Measurements from ENCODE around the gene EIF4EBP3.
A peak's percentile ranks its signal among the peaks of the same experiment; 100 is the strongest.

EIF4EBP3 gene

DNA sequence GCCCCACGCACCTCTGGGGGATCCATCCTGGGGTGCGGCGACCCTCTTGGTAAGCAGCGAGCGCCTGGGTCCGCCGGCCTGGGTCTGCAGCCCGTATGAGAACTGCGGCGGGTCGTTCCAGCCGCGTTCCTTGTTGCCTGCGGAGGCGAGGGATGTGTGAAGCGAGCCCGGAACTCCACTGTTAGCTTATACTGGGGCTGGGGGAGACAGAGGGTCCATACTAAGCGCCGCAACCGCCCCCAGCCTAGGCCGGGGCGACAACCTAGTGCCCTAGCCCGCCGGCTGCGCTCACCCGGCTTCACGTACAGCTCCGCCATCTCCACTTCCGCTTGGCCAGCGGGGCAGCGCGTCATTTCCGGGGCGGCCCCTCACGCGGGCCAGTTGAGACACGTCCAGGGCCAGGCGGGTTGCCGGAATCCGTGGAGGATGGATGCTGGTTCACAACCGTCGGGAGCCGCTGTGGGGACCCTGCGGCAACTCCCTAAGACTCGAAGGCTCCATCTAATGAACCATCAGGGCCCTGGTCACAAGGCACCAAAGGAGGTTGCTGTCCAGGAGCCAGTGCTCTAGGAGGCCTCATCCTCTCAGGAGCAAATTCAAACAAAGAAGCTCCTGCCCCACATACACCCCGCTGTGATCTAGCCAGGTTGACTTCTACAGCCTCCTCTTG is 9.8 kb downstream of the EIF4EBP3 start, which contains the start of gene SRA1:
SRA1 (minus strand) TSS at position 338 of the 670 bp plus-strand sequence; CDS start at position 317, 21 bp downstream.
- DNase-seq = peak; percentile 84

DNA sequence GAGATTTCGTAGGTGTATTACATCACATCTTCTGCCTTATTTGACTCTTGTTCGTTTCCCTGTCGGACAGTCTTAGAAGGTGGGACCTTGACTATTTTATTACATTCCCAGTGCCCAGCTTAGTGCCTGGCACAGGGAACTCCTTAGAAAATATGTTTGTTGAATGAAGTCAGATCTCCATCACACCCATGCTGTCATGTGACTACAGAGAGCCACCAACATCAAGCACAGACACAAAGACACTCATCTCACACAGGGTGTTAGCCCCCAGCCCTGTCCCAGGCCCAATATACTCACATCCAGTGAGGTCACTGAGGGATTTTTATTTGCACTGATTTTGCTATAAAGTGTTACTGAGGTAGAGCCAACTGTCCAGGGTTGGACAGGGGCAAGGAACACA is 10.5 kb downstream of the EIF4EBP3 start:
- no peak for DNase-seq

GRCh38 chr5:140558542-140558941 is 11.1 kb downstream of the EIF4EBP3 start:
- DNase-seq = no peak

- no peak for DNase-seq
Observed at GRCh38 chr5:140560227-140560626, 12.8 kb downstream of the EIF4EBP3 start.

DNA sequence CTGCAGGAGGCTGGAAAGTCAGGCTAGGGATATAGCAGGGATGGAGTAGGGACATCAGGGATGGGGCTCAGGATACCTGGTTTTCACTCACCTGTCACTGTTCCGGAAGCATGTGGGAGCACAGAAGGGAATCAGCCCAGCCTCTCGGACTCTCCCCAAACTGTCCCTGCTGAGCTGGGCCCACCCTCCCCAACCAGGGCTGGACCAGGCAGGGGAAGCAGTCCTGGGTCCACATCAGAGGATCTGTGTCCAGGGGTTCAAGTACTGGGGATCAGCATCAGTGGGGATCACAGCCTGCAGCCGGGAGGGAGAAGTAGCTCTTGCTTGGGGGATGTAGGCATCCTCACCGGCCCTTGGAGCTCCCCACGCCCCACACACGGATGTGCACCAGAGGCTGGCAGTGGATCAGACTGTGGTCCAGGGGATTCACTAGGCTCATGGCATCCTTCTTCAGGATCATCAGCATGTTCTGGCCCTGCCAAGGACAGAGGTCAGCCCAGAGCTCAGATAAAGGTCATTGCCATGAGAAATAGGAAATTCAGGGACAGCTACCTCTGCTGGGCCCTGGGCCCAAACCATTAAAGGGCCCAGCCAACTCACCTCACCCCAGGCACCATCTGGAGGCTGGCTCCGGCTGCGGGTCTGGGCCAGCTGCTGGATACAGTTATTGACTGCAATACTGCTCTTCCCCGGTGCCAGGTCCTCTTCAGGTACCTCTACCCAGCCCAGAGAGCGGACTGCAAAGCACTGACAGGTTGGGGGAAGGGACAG is 14.5 kb downstream of the EIF4EBP3 start:
- DNase-seq = no peak

DNA sequence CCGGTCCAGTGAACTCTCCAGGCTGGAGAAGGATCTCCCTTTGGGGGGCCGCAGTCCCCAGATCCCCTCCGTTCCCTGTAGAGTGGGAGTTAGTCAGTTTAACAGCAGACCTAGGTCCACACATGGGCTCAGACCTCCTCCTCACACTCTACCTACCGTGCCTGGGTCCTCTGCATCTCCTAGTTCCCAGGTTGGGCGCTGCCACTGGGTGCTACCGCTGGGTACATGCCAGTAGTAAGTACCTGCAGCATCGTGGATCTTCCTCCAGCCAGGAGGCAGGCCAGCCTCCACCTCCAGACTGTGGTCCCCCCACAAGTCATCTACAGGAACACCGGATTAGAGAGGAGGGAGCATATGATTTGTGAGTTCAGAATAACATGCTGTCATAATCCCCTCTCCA is 16.1 kb downstream of the EIF4EBP3 start:
- no peak for DNase-seq

DNA sequence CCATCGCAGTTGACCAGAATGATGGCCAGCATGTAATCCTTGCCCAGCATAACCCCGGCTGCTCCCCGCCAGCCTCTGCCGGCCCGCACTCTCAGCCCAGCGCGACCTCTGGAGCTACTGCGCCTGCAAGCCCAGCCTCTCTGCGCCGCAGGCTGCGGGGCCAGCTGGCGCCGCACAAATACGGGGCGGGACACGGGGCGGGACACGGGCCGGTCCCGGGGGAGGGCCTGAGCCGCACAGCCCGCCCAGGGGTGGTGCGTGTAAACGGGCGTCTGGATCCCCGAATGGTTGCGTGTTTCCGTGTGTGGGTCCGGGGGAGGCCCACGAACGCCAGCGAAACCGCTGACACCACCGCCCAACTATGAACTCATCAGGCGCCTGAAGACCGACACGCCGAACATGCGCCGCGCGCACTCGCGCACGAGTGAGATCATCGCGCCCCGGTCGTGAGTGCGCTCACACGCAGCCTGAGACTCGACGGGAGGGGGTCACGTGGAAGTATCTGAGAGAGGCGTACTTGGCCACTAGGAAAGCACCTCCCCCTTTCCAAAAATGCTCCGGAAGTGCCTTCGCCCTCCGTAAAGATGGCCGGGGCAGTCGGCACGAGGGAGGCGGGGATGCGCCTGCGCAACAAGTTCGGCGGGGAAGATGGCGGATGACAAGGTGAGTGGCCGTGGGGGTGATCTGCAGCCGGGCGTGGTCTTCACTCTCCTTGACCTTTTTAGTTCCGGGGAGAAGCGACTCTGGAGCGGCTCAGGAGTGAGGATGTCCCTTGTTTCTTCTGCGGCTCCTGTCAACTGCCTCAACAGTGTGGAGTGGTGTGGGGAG is 16.9 kb downstream of the EIF4EBP3 start, which contains the start of the genes APBB3 and SLC35A4:
APBB3 (minus strand) TSS at position 403 of the 828 bp plus-strand sequence; CDS start at position 50, 353 bp downstream.
SLC35A4 (plus strand) TSS at position 633 of the 828 bp plus-strand sequence. CDS start 2,342 bp downstream, outside the sequence.
- DNase-seq = peak; percentile 99

- DNase-seq = no peak
Observed at GRCh38 chr5:140565024-140565779, 17.7 kb downstream of the EIF4EBP3 start.

- no peak for DNase-seq
Observed at GRCh38 chr5:140565780-140566095, 18.3 kb downstream of the EIF4EBP3 start.

GRCh38 chr5:140566665-140567064 is 19.2 kb downstream of the EIF4EBP3 start:
- no peak for DNase-seq

DNA sequence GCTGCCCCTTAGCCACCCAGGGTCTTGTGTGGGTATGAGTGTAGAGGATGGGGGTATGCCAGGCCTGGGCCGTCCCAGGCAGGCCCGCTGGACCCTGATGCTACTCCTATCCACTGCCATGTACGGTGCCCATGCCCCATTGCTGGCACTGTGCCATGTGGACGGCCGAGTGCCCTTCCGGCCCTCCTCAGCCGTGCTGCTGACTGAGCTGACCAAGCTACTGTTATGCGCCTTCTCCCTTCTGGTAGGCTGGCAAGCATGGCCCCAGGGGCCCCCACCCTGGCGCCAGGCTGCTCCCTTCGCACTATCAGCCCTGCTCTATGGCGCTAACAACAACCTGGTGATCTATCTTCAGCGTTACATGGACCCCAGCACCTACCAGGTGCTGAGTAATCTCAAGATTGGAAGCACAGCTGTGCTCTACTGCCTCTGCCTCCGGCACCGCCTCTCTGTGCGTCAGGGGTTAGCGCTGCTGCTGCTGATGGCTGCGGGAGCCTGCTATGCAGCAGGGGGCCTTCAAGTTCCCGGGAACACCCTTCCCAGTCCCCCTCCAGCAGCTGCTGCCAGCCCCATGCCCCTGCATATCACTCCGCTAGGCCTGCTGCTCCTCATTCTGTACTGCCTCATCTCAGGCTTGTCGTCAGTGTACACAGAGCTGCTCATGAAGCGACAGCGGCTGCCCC is 19.8 kb downstream of the EIF4EBP3 start:
- no peak for DNase-seq

- DNase-seq = no peak
Observed at GRCh38 chr5:140567871-140568270, 20.4 kb downstream of the EIF4EBP3 start.

- DNase-seq = no peak
Observed at GRCh38 chr5:140568443-140569063, 21.1 kb downstream of the EIF4EBP3 start.

GRCh38 chr5:140569197-140569596 is 21.7 kb downstream of the EIF4EBP3 start:
- peak; percentile 4 for DNase-seq

DNA sequence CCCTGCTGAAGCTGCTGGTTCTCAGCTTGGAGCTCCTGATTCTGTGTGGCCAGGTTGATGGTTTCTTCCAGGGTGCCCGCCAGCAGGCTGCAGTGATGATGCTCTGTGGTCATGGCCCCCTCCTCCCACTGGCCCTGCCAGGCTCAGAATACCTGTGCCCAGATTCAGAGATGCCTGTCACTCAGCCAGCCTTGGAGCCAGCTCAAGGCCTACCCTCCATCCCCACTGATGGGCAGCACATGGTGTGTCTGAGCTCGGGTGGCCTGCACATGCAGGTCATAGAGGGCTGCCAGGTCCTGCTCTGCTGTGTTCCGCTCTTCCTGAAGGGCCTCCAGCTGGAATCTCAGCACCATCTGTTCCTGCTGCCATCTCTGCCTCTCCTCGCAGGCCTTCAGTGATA is 22.6 kb downstream of the EIF4EBP3 start:
- no peak for DNase-seq

DNA sequence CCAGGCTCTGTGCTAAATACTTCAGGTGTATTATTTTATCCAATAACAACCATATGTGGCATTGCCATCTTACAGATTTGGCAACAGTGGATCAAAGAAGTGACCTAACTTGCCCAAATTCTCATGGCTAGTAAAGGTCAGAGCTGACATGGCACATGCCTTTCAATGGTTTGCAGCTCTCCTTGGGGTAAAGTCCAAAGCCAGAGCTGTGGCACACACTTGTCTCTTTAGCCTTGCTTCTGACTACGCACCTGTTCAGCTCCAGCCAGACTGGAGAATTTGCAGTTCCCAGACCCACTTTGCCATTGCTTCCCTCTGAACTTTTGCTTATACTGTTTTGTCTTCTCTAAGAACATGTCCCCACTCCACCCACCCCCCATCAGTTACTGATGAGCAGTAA is 23.0 kb downstream of the EIF4EBP3 start:
- no peak for DNase-seq

- no peak for DNase-seq
Observed at GRCh38 chr5:140571105-140571504, 23.6 kb downstream of the EIF4EBP3 start.

- DNase-seq = no peak
Observed at GRCh38 chr5:140573683-140574082, 26.2 kb downstream of the EIF4EBP3 start.

DNA sequence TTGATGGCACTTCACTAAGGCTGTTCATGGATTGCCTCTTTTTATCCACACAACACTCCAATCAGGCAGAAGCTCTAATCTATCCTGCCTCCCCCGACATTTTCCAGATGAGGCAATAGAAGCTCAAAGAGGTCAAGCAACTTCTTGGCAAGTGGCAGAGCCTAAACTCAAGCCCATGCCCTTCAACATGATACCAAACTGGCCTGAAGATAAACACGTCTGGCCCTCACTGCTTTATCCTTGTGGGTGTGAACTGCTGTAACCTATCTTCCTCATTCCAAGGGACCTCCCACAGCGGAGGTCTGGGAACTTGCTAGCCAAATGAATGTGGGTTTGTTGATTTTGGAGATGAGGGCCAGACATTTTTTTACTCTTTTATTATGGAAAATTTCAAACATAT is 26.7 kb downstream of the EIF4EBP3 start:
- no peak for DNase-seq

- DNase-seq = peak; percentile 52
Observed at GRCh38 chr5:140575309-140575708, 27.8 kb downstream of the EIF4EBP3 start.

DNA sequence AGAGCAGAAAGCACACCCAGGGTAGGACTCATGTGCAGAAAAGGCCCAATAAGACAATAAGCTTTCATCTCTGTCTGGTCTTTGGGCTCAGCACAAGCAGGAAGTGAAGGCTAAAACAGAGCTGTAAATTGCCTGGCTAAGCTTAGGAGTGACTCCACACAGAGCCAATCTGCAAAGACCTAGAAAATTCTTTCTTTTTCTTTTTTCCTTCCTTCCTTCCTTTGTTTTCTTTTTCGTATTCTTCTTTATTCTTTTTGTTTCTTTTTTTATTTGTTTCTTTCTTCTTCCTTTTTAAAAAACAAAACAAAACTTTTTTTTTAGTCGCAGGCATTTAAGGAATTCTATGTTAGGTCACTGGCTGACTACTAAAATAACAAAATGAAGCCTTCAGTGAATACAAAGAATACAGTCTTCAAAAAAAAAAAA is 29.3 kb downstream of the EIF4EBP3 start:
- DNase-seq = no peak
